Temporal lobe (tissue), 2 donors: ENCODE results near the gene SLC4A9. TPM values are rescaled to one million over a fixed set of nuclear protein-coding genes. Genes with fewer than 3 reads are reported as not detected.

ENCODE experiments used
- small RNA-seq: library from RNA; depleted of rRNA; stranded (forward); fragments of <200 nt; gene quantifications from one replicate; pipeline ENCODE3, GENCODE V24; 2014; ENCODE audit warnings: low replicate concordance
- total RNA-seq: library from RNA; depleted of rRNA; stranded (reverse); fragments of >200 nt; gene quantifications from one replicate; pipeline ENCODE4 v1.2.3, GENCODE V29; 2014

SLC4A9 gene
- total RNA-seq, 1 donor from 2014 or later: under 0.01 TPM

Small RNAs within 50 kb of the gene (small RNA-seq; reads per million reads assigned to genes)
- gene RNU4-14P: not detected

Other genes starting within 250 kb of the SLC4A9 start
- 13.3 TPM for gene PURA, start 246.1 kb upstream of the SLC4A9 start, total RNA-seq
- gene IGIP, start 234.3 kb upstream of the SLC4A9 start, total RNA-seq: 8.4 TPM
- gene CYSTM1, start 185.0 kb upstream of the SLC4A9 start, total RNA-seq: 2.7 TPM
- gene PFDN1, start 57.1 kb upstream of the SLC4A9 start, total RNA-seq: 45.5 TPM
- 14.3 TPM for gene HBEGF, start 13.6 kb upstream of the SLC4A9 start, total RNA-seq
- 79.7 TPM for gene ANKHD1, start 41.6 kb downstream of the SLC4A9 start, total RNA-seq
- not detected for gene EIF4EBP3, start 187.5 kb downstream of the SLC4A9 start, total RNA-seq
- 14.3 TPM for gene SRA1, start 197.3 kb downstream of the SLC4A9 start, total RNA-seq
- 26.6 TPM for gene APBB3, start 204.4 kb downstream of the SLC4A9 start, total RNA-seq
- gene SLC35A4, start 204.6 kb downstream of the SLC4A9 start, total RNA-seq: 4.7 TPM